ENCODE results near the gene TTC9C. TPM values are rescaled to one million over a fixed set of nuclear protein-coding genes. Genes with fewer than 3 reads are reported as not detected.
"Not testable (repeated sequence)": the region's sequence is repeated elsewhere in the genome, so short reads cannot be mapped to it uniquely, and the experiment has no call there.

TTC9C gene
- total and polyA plus RNA-seq, 2 donors (not counting 3 experiments of a cell fraction or from before 2014, with no cell fraction given), result 27.4 to 43.5 TPM

- intact Hi-C loops (cut with micrococcal nuclease), result no loop called here
- Histone ChIP-seq H2AFZ (ENCODE audit: low read depth, low read length) (no peak overlapping the region), H3K9me1 (replicated peaks; ENCODE audit: control insufficient read depth, extremely low read depth, insufficient read depth, low read length) (no peaks in the 10 kb centered on the region), H3K9me3 (replicated peaks; ENCODE audit: control insufficient read depth, insufficient read depth, low read length) (no peaks in the 10 kb centered on the region), H3K36me3 (ENCODE audit: control insufficient read depth in 2 of 2, extremely low read depth in 1 of 2, insufficient read depth in 2 of 2, low read length in 2 of 2) (no peaks in the 10 kb centered on the region), H3K9ac (replicated peaks; ENCODE audit: extremely low read depth, insufficient read depth, low read length) (no peak overlapping the region), H3K27ac (ENCODE audit: insufficient read depth, low read depth, low read length) (no peak overlapping the region), H3K27me3 (ENCODE audit: control insufficient read depth in 2 of 2, insufficient read depth in 2 of 2, low read length in 2 of 2) (no peaks in the 10 kb centered on the region), H4K20me1 (replicated peaks; ENCODE audit: control insufficient read depth, extremely low read depth, insufficient read depth, low read length) (no peaks in the 10 kb centered on the region), H3K4me2 (ENCODE audit: insufficient read depth, low read length) (no peak overlapping the region), H3K4me1 (ENCODE audit: control insufficient read depth, extremely low read depth, insufficient read depth, low read length) (peaks cover 13% of the 10 kb centered on the region), H3K79me2 (ENCODE audit: control insufficient read depth, insufficient read depth, low read length) (no peaks in the 10 kb centered on the region), H3K4me3 (replicated peaks in 1 of 3; ENCODE audit: insufficient read depth in 1 of 3, low read depth in 1 of 3, low read length in 3 of 3) (no peak overlapping the region)
- BruUV-seq (replicated peaks), result no TSS peak
- no peak for FAIRE-seq
- DNase-seq (ENCODE audit: low read depth, low spot score), result no peak
- no peak for TF ChIP-seq MYC (IDR thresholded peaks at IDR 0.05; ENCODE audit: low read depth, low read length)
- no peak for TF ChIP-seq EZH2 (IDR thresholded peaks at IDR 0.05; ENCODE audit: borderline replicate concordance, low read depth, low read length, severe bottlenecking)
- no peak for TF ChIP-seq FOS (IDR thresholded peaks at IDR 0.05; ENCODE audit: borderline replicate concordance, insufficient read depth, low read length)
- TF ChIP-seq, protein P1, sequence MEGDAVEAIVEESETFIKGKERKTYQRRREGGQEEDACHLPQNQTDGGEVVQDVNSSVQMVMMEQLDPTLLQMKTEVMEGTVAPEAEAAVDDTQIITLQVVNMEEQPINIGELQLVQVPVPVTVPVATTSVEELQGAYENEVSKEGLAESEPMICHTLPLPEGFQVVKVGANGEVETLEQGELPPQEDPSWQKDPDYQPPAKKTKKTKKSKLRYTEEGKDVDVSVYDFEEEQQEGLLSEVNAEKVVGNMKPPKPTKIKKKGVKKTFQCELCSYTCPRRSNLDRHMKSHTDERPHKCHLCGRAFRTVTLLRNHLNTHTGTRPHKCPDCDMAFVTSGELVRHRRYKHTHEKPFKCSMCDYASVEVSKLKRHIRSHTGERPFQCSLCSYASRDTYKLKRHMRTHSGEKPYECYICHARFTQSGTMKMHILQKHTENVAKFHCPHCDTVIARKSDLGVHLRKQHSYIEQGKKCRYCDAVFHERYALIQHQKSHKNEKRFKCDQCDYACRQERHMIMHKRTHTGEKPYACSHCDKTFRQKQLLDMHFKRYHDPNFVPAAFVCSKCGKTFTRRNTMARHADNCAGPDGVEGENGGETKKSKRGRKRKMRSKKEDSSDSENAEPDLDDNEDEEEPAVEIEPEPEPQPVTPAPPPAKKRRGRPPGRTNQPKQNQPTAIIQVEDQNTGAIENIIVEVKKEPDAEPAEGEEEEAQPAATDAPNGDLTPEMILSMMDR (IDR thresholded peaks at IDR 0.05; ENCODE audit: extremely low read depth in 1 of 2, insufficient read depth in 1 of 2, low read depth in 1 of 2, low read length in 2 of 2), result no peak
- TF ChIP-seq POLR2AphosphoS5 (IDR thresholded peaks at IDR 0.05; ENCODE audit: insufficient read depth, low read depth, low read length), result no peak
- TF ChIP-seq GATA2 (IDR thresholded peaks at IDR 0.05; ENCODE audit: insufficient read depth, insufficient read length, low read depth, low read length), result no peak
- TF ChIP-seq MAX (IDR thresholded peaks at IDR 0.05; ENCODE audit: insufficient read depth, insufficient read length), result no peak
- no peak for TF ChIP-seq POLR2A (IDR thresholded peaks at IDR 0.05; ENCODE audit: low read depth, low read length)
- no peak for TF ChIP-seq JUN (IDR thresholded peaks at IDR 0.05; ENCODE audit: borderline replicate concordance, insufficient read depth, insufficient read length, low read depth)
- ChIA-PET POLR2A (no interaction called here), CTCF (interaction anchor here (2.5 kb wide), 1 partner anchor 21 kb away, joined by 8 read pairs; no protein-coding TSS in a partner anchor)
- dilution Hi-C loops (cut with MboI; ENCODE audit: extremely low pct_ligation_motif_present, low sequenced_read_pairs), result no loop called here
Measured at GRCh38 chr11:62702246-62702645, 26.0 kb upstream of the TTC9C start.

DNA sequence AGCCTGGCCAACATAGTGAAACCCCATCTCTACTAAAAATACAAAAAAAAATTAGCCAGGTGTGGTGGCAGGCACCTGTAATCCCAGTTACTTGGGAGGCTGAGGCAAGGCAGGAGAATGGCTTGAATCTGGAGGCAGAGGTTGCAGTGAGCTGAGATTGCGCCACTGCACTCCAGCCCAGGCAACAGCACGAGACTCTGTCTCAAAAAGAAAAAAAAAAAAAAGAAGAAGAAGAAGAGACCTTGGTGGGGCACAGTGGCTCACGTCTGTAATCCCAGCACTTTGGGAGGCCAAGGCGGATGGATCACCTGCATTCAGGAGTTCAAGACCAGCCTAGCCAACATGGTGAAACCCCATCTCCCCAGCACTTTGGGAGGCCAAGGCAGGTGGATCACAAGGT is 24.4 kb upstream of the TTC9C start:
- peaks cover 17% of the 10 kb centered on the region for H3K4me1 ChIP-seq (ENCODE audit: control insufficient read depth, extremely low read depth, insufficient read depth, low read length)
- H3K9me1 ChIP-seq (replicated peaks; ENCODE audit: control insufficient read depth, extremely low read depth, insufficient read depth, low read length); POLR2A ChIA-PET; H4K20me1 ChIP-seq (replicated peaks; ENCODE audit: control insufficient read depth, extremely low read depth, insufficient read depth, low read length); H3K27ac ChIP-seq (ENCODE audit: insufficient read depth, low read depth, low read length); H3K79me2 ChIP-seq (ENCODE audit: control insufficient read depth, insufficient read depth, low read length); H3K9ac ChIP-seq (replicated peaks; ENCODE audit: extremely low read depth, insufficient read depth, low read length); FAIRE-seq; H2AFZ ChIP-seq (ENCODE audit: low read depth, low read length); H3K36me3 ChIP-seq (ENCODE audit: control insufficient read depth in 2 of 2, extremely low read depth in 1 of 2, insufficient read depth in 2 of 2, low read length in 2 of 2); H3K9me3 ChIP-seq (replicated peaks; ENCODE audit: control insufficient read depth, insufficient read depth, low read length); BruUV-seq (replicated peaks); intact Hi-C loops (cut with micrococcal nuclease); dilution Hi-C loops (cut with MboI; ENCODE audit: extremely low pct_ligation_motif_present, low sequenced_read_pairs); H3K4me3 ChIP-seq (replicated peaks in 1 of 3; ENCODE audit: insufficient read depth in 1 of 3, low read depth in 1 of 3, low read length in 3 of 3); H3K4me2 ChIP-seq (ENCODE audit: insufficient read depth, low read length); H3K27me3 ChIP-seq (ENCODE audit: control insufficient read depth in 2 of 2, insufficient read depth in 2 of 2, low read length in 2 of 2); DNase-seq (ENCODE audit: low read depth, low spot score): not testable (repeated sequence)
- CTCF ChIA-PET, result interaction anchor here (2.5 kb wide), 1 partner anchor 23 kb away, joined by 8 read pairs; no protein-coding TSS in a partner anchor
